ENCODE measurements around the gene TMEM81.

TMEM81 gene

GRCh38 chr1:205058853-205059252, 25.4 kb downstream of the TMEM81 start:
- no peak overlapping the region for H3K4me3 ChIP-seq (ENCODE audit: low read depth, low read length)
- DNase-seq (ENCODE audit: low read depth) = no peak
- no peak for TF ChIP-seq CTCF (IDR thresholded peaks at IDR 0.05; ENCODE audit: insufficient read depth, low read depth, low read length, missing control alignments)

- TF ChIP-seq CTCF (IDR thresholded peaks at IDR 0.05; ENCODE audit: insufficient read depth, low read depth, low read length, missing control alignments) = no peak
- DNase-seq (ENCODE audit: low read depth) = no peak
- H3K4me3 ChIP-seq (ENCODE audit: low read depth, low read length) = no peak overlapping the region
These were observed 26.3 kb downstream of the TMEM81 start for GRCh38 chr1:205057808-205058575.

- DNase-seq (ENCODE audit: low read depth) = no peak
- TF ChIP-seq CTCF (IDR thresholded peaks at IDR 0.05; ENCODE audit: insufficient read depth, low read depth, low read length, missing control alignments) = no peak
- H3K4me3 ChIP-seq (ENCODE audit: low read depth, low read length) = no peak overlapping the region
These were observed 27.2 kb downstream of the TMEM81 start for GRCh38 chr1:205056956-205057568.

- no peak for TF ChIP-seq CTCF (IDR thresholded peaks at IDR 0.05; ENCODE audit: insufficient read depth, low read depth, low read length, missing control alignments)
- no peak for DNase-seq (ENCODE audit: low read depth)
- no peak overlapping the region for H3K4me3 ChIP-seq (ENCODE audit: low read depth, low read length)
These were observed 28.1 kb downstream of the TMEM81 start for GRCh38 chr1:205056188-205056611.

- H3K4me3 ChIP-seq (ENCODE audit: low read depth, low read length) = no peak overlapping the region
- no peak for DNase-seq (ENCODE audit: low read depth)
- no peak for TF ChIP-seq CTCF (IDR thresholded peaks at IDR 0.05; ENCODE audit: insufficient read depth, low read depth, low read length, missing control alignments)
These were observed 30.2 kb downstream of the TMEM81 start for GRCh38 chr1:205054013-205054412.

- no peak overlapping the region for H3K4me3 ChIP-seq (ENCODE audit: low read depth, low read length)
- DNase-seq (ENCODE audit: low read depth) = no peak
- TF ChIP-seq CTCF (IDR thresholded peaks at IDR 0.05; ENCODE audit: insufficient read depth, low read depth, low read length, missing control alignments) = no peak
These were observed 31.0 kb downstream of the TMEM81 start for GRCh38 chr1:205053296-205053695.
